Mesothelial cell of epicardium (in vitro differentiated cells): ENCODE results near the gene ARHGAP22. TPM values are rescaled to one million over a fixed set of nuclear protein-coding genes. Genes with fewer than 3 reads are reported as not detected.

Experiments
- DNase-seq, 2 experiments: peaks; one replicate each; pipeline ENCODE4 v3.0.0; 2021; ENCODE audit warnings: low spot score in 2 of 2; ENCODE audit not compliant: unreplicated experiment in 2 of 2
- H3K27ac Mint-ChIP-seq: 2 replicates; pipeline ENCODE4 v1.8.0; 2021; ENCODE audit warnings: mixed read lengths
- H3K27me3 Mint-ChIP-seq: 2 replicates; pipeline ENCODE4 v1.8.0; 2021; ENCODE audit warnings: low read depth, mixed read lengths
- H3K36me3 Mint-ChIP-seq: 2 replicates; pipeline ENCODE4 v1.8.0; 2021; ENCODE audit warnings: mixed read lengths
- H3K4me1 Mint-ChIP-seq: 2 replicates; pipeline ENCODE4 v1.8.0; 2021; ENCODE audit warnings: mixed read lengths
- H3K4me3 Mint-ChIP-seq: 2 replicates; pipeline ENCODE4 v1.8.0; 2021; ENCODE audit warnings: mild to moderate bottlenecking, moderate library complexity, mixed read lengths
- H3K9me3 Mint-ChIP-seq: 2 replicates; pipeline ENCODE4 v1.8.0; 2021; ENCODE audit warnings: mixed read lengths
- CTCF ChIP-seq: fragments of 200-600 bp; sonication (generic); IDR thresholded peaks from one replicate; pipeline ENCODE4 v1.5.0; 2021; ENCODE audit warnings: antibody characterized with exemption; ENCODE audit not compliant: unreplicated experiment
- total RNA-seq: library from RNA; stranded (reverse); gene quantifications from 3 replicates; pipeline ENCODE4 v1.2.1, GENCODE V29; 2021

The ARHGAP22 gene
- total RNA-seq, 1 donor from 2014 or later: 2.9 TPM

- TF ChIP-seq CTCF: no peak
- no peaks in the 10 kb centered on the region for H3K27me3 Mint-ChIP-seq
- peaks cover 45% of the 10 kb centered on the region for H3K36me3 Mint-ChIP-seq
- no peak overlapping the region for H3K27ac Mint-ChIP-seq
- peaks cover 5% of the 10 kb centered on the region for H3K4me1 Mint-ChIP-seq
- DNase-seq: no peak
- no peak overlapping the region for H3K4me3 Mint-ChIP-seq
- H3K9me3 Mint-ChIP-seq: peaks cover 23% of the 10 kb centered on the region
Measured at GRCh38 chr10:48412081-48412480, 192.8 kb downstream of the ARHGAP22 start.

GRCh38 chr10:48411510-48411909, 193.4 kb downstream of the ARHGAP22 start:
- H3K27ac Mint-ChIP-seq: no peak overlapping the region
- no peak for DNase-seq
- no peak overlapping the region for H3K4me3 Mint-ChIP-seq
- peaks cover 23% of the 10 kb centered on the region for H3K9me3 Mint-ChIP-seq
- peaks cover 45% of the 10 kb centered on the region for H3K36me3 Mint-ChIP-seq
- H3K27me3 Mint-ChIP-seq: no peaks in the 10 kb centered on the region
- TF ChIP-seq CTCF: no peak
- no peaks in the 10 kb centered on the region for H3K4me1 Mint-ChIP-seq

GRCh38 chr10:48410503-48410902, 194.4 kb downstream of the ARHGAP22 start:
- Mint-ChIP-seq H3K4me3 (no peak overlapping the region), H3K9me3 (peaks cover 23% of the 10 kb centered on the region), H3K4me1 (no peaks in the 10 kb centered on the region), H3K27me3 (no peaks in the 10 kb centered on the region), H3K27ac (no peak overlapping the region), H3K36me3 (peaks cover 51% of the 10 kb centered on the region)
- DNase-seq: no peak
- TF ChIP-seq CTCF: no peak

DNA sequence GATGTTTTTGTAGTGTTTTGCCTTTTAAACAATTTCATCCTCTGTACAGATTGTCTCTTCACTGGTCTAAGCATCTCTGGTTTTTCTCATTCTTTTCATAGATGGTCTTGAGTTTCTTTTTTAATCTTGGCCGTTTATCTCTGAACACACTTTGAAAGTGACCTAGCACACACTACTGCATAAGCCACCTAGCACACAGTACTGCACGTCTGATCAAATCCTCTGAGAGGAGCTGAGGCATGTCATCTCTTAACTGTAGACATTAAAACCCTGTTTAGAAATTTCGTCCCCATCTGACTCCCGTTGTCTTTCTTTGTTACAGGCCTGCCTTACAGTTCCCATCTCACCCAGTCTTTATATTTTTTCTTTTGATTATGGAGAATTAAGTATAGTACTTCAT, 198.2 kb downstream of the ARHGAP22 start:
- H3K4me1 Mint-ChIP-seq: peaks cover 2% of the 10 kb centered on the region
- H3K27me3 Mint-ChIP-seq: no peaks in the 10 kb centered on the region
- H3K9me3 Mint-ChIP-seq: peaks cover 9% of the 10 kb centered on the region
- no peak overlapping the region for H3K27ac Mint-ChIP-seq
- H3K36me3 Mint-ChIP-seq: peaks cover 29% of the 10 kb centered on the region
- no peak for DNase-seq
- no peak for TF ChIP-seq CTCF
- H3K4me3 Mint-ChIP-seq: no peak overlapping the region

DNA sequence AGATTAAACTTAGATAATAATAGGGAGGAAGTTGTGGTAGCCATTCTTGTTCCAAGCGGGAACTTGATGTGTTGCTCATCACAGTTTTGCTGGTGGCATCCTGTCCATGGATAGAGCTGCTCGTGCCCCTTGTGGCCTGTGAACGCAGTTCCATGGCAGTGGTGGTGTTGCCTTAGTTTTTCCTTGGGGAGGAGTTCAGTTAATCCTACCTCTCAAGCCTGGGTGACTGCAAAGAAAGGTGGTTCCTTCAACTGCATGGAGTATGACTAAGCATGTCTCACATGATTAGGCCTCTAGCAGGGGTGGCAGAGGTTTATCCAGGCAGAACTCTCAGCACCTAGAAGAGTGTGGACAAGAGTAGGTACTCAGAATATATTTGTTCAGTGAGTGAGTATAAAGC, 198.7 kb downstream of the ARHGAP22 start:
- DNase-seq: no peak
- Mint-ChIP-seq H3K4me3 (no peak overlapping the region), H3K27ac (no peak overlapping the region), H3K9me3 (peaks cover 6% of the 10 kb centered on the region), H3K4me1 (peaks cover 5% of the 10 kb centered on the region), H3K27me3 (no peaks in the 10 kb centered on the region), H3K36me3 (peaks cover 25% of the 10 kb centered on the region)
- no peak for TF ChIP-seq CTCF

DNA sequence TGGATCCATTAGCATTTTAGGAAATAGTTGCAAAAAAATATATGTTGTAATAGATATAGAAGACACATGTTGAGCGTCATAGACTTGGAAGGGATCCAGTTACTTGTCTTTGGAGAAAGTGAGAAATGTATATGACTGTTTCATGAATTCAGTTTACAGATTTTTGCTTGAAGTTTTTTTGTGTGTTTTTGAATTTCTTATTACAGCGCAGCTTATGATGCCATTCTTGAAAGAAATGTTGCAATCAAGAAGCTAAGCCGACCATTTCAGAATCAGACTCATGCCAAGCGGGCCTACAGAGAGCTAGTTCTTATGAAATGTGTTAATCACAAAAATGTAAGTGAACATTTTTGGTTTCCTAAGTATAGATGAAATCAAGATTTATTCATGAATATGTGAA, 200.2 kb downstream of the ARHGAP22 start:
- no peak for DNase-seq
- TF ChIP-seq CTCF: no peak
- H3K4me3 Mint-ChIP-seq: no peak overlapping the region
- H3K27ac Mint-ChIP-seq: no peak overlapping the region
- no peaks in the 10 kb centered on the region for H3K27me3 Mint-ChIP-seq
- H3K36me3 Mint-ChIP-seq: peaks cover 9% of the 10 kb centered on the region
- H3K4me1 Mint-ChIP-seq: peaks cover 18% of the 10 kb centered on the region
- no peaks in the 10 kb centered on the region for H3K9me3 Mint-ChIP-seq
